Neutrophil (primary cell): Measurements from ENCODE around the gene CUTA.
"Not testable (repeated sequence)": the region's sequence is repeated elsewhere in the genome, so short reads cannot be mapped to it uniquely, and the experiment has no call there.

Source experiments
- H3K27ac ChIP-seq: fragments of 200-600 bp; sonication (generic); 2 replicates; pipeline ENCODE4 v1.5.1; 2016; ENCODE audit warnings: mild to moderate bottlenecking, moderate library complexity
- H3K27me3 ChIP-seq: fragments of 200-600 bp; sonication (generic); 2 replicates; pipeline ENCODE4 v1.6.0; 2016; ENCODE audit warnings: mild to moderate bottlenecking
- H3K36me3 ChIP-seq: fragments of 200-600 bp; sonication (generic); 2 replicates; pipeline ENCODE4 v1.5.1; 2017
- H3K4me1 ChIP-seq, 2 experiments: fragments of 200-600 bp in 1 of 2; sonication (generic) in 1 of 2; 1 replicate in 1 of 2; 2 replicates in 1 of 2; pipeline versions ENCODE4 v1.5.1 to v1.6.1; 2013 to 2016; ENCODE audit warnings: low read depth in 1 of 2, low read length in 1 of 2, mild to moderate bottlenecking in 1 of 2, moderate library complexity in 1 of 2; ENCODE audit not compliant: control insufficient read depth in 1 of 2, insufficient read depth in 1 of 2
- H3K4me3 ChIP-seq, 2 experiments: fragments of 200-600 bp in 1 of 2; sonication (generic) in 1 of 2; 1 replicate in 1 of 2; 2 replicates in 1 of 2; pipeline ENCODE4 v1.5.1; 2013 to 2016; ENCODE audit warnings: low read depth in 1 of 2, low read length in 1 of 2, mild to moderate bottlenecking in 1 of 2, moderate library complexity in 1 of 2
- H3K9me3 ChIP-seq: fragments of 200-600 bp; sonication (generic); 2 replicates; pipeline ENCODE4 v1.5.1; 2016
- TF ChIP-seq, protein P1 (sequence below): fragments of 200-600 bp; sonication (generic); IDR thresholded peaks from 2 replicates; pipeline ENCODE4 v1.5.1; 2016; ENCODE audit warnings: antibody characterized with exemption

The CUTA gene

DNA sequence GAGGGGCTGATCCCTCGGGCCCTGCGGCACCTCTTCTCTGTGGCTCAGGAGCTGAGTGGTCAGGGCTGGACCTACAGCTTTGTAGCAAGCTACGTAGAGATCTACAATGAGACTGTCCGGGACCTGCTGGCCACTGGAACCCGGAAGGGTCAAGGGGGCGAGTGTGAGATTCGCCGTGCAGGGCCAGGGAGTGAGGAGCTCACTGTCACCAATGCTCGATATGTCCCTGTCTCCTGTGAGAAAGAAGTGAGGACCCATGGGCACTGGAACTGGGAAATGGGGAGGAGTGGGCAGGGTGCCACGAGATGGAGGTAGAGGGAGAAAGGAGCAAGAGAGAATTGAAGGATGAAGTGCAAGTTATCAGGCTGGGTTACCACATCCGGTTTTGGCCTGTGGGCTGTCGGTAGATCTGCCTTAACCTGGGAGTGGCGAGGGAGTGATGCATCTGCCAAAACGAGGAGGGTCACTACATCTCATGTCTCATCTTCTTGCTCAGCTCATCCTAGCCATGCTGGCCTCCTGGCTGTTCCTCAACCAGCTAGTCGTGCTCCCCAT, 12.4 kb downstream of the CUTA start:
- TF ChIP-seq, protein P1, sequence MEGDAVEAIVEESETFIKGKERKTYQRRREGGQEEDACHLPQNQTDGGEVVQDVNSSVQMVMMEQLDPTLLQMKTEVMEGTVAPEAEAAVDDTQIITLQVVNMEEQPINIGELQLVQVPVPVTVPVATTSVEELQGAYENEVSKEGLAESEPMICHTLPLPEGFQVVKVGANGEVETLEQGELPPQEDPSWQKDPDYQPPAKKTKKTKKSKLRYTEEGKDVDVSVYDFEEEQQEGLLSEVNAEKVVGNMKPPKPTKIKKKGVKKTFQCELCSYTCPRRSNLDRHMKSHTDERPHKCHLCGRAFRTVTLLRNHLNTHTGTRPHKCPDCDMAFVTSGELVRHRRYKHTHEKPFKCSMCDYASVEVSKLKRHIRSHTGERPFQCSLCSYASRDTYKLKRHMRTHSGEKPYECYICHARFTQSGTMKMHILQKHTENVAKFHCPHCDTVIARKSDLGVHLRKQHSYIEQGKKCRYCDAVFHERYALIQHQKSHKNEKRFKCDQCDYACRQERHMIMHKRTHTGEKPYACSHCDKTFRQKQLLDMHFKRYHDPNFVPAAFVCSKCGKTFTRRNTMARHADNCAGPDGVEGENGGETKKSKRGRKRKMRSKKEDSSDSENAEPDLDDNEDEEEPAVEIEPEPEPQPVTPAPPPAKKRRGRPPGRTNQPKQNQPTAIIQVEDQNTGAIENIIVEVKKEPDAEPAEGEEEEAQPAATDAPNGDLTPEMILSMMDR = no peak
- Histone ChIP-seq H3K27me3 (no peaks in the 10 kb centered on the region), H3K36me3 (peaks cover 31% of the 10 kb centered on the region)

DNA sequence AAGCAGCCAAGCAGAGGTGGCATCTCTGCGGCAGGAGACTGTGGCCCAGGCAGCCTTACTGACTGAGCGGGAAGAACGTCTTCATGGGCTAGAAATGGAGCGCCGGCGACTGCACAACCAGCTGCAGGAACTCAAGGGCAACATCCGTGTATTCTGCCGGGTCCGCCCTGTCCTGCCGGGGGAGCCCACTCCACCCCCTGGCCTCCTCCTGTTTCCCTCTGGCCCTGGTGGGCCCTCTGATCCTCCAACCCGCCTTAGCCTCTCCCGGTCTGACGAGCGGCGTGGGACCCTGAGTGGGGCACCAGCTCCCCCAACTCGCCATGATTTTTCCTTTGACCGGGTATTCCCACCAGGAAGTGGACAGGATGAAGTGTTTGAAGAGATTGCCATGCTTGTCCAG, 13.0 kb downstream of the CUTA start:
- Histone ChIP-seq H3K36me3 (peaks cover 31% of the 10 kb centered on the region), H3K4me3 (no peak overlapping the region), H3K27me3 (no peaks in the 10 kb centered on the region)

More for the DNA sequence above, 12.4 kb downstream of the CUTA start:
- Histone ChIP-seq H3K4me3 (no peak overlapping the region), H3K4me1 (peaks cover 8% of the 10 kb centered on the region in 2 experiments), H3K27ac (no peak overlapping the region), H3K9me3 (no peaks in the 10 kb centered on the region)

DNA sequence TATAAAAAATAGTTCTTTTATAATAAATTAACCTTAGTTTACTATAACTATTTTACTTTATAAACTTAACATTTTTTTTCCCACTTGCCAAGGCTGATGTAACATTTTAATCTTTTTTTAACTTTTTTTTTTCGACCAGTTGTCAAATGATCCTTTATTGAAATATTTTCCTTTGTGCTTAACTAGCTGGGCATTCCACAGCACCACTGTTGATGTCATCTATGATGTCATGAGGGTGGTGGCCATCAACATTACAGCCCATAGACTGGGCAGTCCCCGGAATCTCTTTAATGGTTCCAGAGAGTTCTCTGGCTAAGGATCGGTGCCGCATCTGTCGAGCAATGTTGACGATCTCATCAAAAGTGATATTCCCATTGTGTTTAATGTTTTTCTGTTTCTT, 18.0 kb downstream of the CUTA start:
- not testable (repeated sequence) for H3K27ac ChIP-seq, H3K4me1 ChIP-seq, H3K9me3 ChIP-seq, H3K27me3 ChIP-seq, H3K4me3 ChIP-seq
- H3K36me3 ChIP-seq = peaks cover 24% of the 10 kb centered on the region

More for the DNA sequence above, 13.0 kb downstream of the CUTA start:
- H3K9me3 ChIP-seq = no peaks in the 10 kb centered on the region
- TF ChIP-seq, protein P1 = no peak
- no peak overlapping the region for H3K27ac ChIP-seq
- peaks cover 7% of the 10 kb centered on the region in 2 experiments for H3K4me1 ChIP-seq

DNA sequence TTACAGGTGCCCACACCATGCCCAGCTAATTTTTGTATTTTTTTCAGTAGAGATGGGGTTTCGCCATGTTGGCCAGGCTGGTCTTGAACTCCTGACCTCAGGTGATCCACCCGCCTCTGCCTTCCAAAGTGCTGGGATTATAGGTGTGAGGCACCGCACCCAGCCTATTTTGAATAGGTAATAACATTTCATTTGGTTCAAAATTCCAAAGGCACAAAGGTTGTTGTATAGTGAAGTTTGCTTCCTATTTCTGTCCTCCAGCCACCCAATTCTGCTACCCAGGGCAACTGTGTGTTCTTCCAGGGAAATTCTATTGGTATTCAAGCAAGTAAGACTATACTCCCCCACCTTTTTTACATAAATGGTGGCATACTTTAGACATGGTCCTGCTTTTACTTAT, 19.3 kb downstream of the CUTA start:
- not testable (repeated sequence) for H3K4me3 ChIP-seq, H3K9me3 ChIP-seq, H3K27me3 ChIP-seq, H3K27ac ChIP-seq, H3K4me1 ChIP-seq
- peaks cover 14% of the 10 kb centered on the region for H3K36me3 ChIP-seq

DNA sequence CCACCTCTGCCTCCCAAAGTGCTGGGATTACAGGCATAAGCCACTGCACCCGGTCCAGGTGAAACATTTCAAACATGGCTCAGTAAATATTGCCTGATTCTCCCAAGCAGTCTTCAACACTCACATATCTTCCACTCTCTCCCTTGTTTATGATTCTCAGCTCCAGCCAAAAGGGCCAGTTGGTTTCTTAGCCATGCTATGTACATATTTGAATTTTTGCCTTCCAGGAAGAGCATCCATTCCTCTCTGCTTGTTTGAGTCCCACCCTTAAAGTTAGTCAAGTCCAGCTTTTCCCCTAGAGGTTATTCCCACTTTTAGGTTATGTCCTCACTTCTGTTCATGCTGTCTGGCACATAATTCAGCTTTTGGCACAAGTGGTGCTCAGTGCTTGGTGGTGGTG, 20.4 kb downstream of the CUTA start:
- Histone ChIP-seq H3K27ac (no peak overlapping the region), H3K36me3 (peaks cover 5% of the 10 kb centered on the region)

DNA sequence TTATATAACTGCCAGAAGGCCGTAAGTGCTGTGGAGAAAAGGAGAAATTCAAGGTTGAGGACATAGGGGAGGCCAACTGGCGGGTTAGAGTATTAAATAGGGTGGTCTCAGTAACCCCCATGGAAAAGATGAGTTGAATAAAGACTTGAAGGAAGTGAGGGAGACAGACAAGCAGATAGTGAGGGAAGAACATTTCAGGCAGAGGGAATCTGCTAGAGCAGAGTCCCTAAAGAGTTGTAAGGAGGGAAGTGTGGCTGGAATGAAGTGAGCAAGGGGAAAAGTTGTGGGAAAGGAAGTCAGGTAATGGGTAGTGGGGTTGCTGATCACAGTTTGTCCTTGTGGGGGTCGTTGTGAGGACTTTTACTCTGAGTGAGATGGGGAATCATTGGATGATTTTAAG, 24.9 kb downstream of the CUTA start:
- Histone ChIP-seq H3K27ac (peak overlapping the region; percentile 87), H3K27me3 (no peaks in the 10 kb centered on the region), H3K9me3 (no peaks in the 10 kb centered on the region), H3K4me1 (peaks cover 28 to 30% of the 10 kb centered on the region in 2 experiments), H3K36me3 (no peaks in the 10 kb centered on the region), H3K4me3 (no peak overlapping the region)
- TF ChIP-seq, protein P1 = no peak

More for the DNA sequence above, 20.4 kb downstream of the CUTA start:
- H3K4me3 ChIP-seq = no peak overlapping the region
- H3K4me1 ChIP-seq = peaks cover 11 to 12% of the 10 kb centered on the region in 2 experiments
- H3K9me3 ChIP-seq = no peaks in the 10 kb centered on the region
- no peaks in the 10 kb centered on the region for H3K27me3 ChIP-seq
- TF ChIP-seq, protein P1 = no peak

DNA sequence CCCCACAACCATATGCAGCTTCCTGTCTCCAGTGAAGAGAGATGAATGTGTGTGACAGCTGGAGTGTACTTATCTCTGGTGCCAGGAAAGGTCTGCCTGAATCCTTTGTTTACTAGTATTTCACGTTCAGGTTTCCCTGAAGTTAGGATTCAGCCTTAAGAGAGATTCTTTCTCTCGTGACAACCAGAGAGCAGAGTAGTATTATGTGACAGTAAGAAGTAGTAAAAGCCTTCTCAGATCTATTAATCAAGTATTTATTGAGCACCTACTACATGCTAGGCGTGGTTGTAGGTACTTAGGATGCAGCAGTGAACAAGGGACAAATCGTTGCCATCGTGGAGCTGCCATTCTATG, 25.3 kb downstream of the CUTA start:
- no peaks in the 10 kb centered on the region for H3K36me3 ChIP-seq
- no peaks in the 10 kb centered on the region for H3K9me3 ChIP-seq
- TF ChIP-seq, protein P1 = no peak
- H3K27me3 ChIP-seq = no peaks in the 10 kb centered on the region
- peak overlapping the region; percentile 73 to 80 for H3K4me3 ChIP-seq
- H3K4me1 ChIP-seq = peaks cover 28 to 30% of the 10 kb centered on the region in 2 experiments
- peak overlapping the region; percentile 87 for H3K27ac ChIP-seq
